Measurements from ENCODE around the gene TNKS1BP1.
A peak's percentile ranks its signal among the peaks of the same experiment; 100 is the strongest.

Gene TNKS1BP1

DNA sequence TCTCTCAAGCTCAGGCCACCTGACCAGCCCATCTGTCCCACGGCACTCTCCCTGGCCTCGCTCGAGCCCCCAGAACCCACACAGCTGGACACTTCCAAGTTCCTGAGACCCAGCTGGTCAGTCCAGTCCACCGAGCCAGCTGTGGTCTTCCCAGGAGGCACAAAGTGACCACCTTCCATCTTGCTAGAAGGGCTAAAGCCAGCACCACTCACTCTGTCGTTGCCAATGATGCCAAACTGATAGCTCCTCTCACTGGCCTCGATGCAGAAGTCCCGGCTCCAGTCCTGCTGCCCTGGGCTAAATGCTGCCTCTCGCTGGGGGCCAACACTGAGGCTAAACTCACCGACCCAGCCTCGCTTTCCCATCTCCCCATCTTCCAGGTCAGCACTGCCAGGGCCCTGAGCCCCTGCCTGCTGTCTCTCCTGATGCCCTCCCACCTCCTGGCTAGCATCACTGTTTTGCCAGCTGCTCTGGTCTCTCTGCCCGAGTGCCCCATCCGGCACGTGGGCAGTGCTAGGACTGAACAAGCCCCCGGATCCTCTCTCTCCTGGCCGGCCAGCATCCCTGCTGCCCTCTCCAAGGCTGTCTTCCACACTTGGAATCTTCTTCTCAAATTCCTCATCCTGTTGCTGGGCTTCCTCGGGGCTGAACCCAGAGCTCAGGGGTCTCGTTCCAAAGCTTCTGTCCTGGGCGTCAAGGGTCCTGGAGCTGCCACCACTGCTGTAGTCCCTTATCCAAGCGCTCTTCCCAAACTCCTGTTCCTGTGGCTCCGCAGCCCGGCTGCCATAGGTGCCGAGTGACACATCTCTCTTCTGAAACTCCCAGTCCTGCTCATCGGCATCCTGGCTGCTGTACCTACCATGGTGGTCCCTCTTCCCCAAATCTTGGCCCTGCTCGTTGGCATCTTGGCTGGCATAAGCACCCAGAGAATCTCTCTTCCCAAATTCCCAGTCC is 15.4 kb downstream of the TNKS1BP1 start:
- no peak for DNase-seq (ENCODE audit: low read depth)

DNA sequence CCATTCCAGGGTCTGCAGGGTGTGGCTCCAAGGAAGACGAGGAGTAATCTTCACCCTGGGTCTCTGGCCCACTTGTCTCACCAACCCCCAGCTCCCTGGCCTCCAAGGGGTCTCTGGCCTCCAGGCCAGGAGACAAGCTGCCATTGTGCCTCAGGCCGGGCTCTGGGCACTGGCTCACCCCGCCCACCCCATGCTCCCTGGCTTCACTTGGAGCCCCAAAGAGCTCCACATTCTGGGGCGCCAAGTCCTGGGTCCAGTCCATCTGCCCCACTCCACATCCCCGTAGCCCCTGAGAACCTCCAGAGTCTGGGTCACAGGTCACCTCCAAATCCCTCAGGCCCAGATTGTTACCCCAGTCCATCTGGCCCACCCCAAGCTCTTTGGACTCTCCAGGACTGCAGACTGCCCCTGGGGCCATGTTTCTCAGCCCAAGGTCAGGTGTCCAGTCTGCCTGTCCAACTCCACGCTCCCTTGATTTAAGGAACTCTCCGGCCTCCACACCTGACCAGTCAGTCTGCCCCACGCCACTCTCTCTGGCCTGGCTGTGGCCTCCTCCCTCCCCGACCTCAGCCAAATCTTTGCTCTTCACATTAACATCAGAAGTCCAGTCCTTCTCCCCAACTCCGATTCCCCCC is 16.2 kb downstream of the TNKS1BP1 start:
- no peak for DNase-seq (ENCODE audit: low read depth)

DNA sequence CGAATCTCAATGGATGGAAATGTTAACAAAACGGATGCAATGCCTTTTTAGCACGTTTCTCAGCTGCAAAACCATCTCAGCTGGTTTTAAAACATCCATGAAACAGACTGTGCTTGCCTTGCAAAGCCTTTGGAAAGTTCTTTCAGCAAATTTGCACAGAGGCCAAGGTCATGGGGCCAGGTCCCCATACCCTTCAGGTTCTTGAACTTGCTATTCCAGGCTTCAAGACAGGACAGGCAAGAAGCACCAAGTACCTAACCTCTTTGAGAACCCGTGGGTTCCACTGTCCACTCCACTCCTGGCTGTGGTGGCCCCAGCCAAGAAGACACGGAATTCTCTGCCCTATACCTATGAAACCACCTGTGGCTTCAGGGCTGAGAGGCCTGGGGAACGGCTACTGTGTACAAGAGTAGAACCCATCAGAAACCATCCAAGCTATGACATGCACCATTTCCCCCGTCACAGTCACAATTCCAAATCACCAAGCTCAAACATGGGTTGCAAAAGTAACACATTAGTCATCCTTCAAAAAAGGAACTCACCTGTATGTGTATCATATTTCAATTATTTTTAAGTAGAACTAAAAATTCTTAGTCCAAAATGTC is 17.0 kb downstream of the TNKS1BP1 start:
- no peak for DNase-seq (ENCODE audit: low read depth)

DNA sequence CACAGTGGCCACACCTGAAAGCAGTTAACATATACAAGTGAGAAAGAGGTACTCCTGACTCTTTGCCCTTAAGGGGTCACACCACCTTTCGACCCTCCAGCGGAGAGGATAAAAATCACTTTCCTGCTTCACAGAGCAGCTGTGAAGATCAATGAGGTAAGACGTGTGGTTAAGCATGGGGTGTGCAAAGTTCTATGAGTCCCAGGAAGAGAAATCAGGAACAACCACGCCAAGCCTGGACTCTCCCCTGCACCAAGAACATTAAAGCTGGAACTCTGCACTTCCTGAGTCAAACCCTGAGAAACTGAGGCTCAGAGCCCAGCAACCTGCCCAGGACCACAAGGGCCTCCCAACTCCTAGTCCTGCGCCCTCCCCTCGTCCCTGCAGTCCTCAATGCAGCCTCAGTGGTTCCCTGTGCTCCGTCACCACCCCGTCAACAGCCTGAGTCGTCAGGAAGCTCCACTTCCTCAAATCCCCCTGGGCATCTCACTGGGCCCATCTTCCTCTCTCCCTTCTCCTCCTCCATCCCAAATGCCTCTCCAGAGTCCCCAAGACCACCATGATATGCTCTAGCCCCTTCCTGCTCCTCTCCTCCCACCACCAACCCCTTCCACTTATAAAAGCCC is 17.7 kb downstream of the TNKS1BP1 start:
- no peak for DNase-seq (ENCODE audit: low read depth)

DNA sequence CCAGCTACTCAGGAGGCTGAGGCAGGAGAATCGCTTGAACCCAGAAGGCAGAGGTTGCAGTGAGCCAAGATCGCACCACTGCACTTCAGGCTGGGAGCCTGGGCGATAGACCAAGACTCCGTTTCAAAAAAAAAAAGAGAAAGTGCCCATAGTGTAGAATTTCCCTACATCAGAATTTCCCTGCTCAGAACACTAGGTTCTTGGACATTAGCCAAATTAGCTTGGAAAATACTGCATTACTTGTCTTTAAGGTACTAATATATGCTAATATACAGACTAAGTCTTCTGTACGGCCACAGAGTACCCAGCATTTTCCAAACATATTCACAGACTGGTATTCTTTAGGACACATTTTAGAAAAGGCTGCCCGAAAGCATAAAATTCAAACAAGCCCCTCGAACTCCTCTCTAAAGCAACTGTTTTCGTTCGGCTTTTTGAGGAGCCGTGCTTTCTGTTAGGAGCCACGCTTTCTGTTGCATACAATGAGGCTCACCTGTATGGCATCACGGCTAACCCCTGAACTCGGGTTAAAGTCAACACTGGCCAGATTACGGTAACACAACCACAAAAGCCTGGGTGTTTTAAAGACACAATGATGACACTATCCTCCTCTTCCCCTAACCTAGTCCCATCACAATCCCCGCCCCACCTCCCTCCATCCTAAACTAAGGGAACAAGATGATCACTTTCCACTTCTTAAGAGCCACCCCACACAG is 18.4 kb downstream of the TNKS1BP1 start:
- DNase-seq (ENCODE audit: low read depth): no peak

DNA sequence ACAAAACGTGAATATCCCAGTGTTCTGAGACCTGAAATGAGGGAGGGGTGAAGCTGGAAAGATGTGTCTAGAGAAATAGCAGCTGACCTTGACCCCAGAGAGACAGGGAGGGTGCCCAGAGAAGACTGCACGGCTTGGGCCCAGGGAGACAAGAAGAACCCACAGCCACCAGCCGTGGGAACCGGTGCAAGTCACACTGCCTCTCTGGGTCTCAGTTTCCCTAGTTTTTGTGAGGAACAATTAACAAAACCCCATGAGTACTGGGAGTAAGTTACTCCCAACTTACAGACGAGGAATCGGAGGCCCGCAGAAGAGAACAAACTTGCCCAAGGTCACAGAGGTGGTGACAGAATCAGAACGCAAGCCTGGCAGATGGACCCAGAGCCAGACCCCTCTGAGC is 19.2 kb downstream of the TNKS1BP1 start:
- DNase-seq (ENCODE audit: low read depth): no peak

DNA sequence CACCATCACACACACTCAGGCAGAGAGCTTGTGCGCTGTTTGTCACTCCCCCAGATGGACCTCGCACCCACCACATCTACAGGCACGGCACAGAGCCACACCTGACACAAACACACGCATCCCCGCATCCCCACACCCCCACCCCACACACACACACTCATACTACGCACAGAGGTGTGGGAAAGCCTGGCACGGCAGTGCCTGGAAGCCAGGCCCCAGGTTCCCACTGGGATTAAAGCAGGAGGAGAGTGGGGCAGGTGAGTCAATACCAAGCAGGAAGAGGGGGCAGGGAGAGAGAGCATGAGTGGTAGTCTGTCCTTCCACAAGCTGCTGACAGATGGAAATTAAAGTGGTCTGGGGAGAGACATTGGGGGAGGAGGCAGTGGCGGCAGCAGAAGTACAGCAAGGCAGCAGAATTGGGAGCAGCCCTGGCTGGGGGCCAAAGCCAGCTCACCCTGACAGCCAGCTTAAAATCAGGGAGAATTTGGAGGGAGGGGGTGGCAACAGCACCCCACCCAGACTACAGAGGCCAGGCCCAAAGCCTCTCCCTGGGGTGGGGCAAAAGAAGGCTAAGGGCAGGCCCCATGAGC is 20.7 kb downstream of the TNKS1BP1 start:
- no peak for DNase-seq (ENCODE audit: low read depth)

DNA sequence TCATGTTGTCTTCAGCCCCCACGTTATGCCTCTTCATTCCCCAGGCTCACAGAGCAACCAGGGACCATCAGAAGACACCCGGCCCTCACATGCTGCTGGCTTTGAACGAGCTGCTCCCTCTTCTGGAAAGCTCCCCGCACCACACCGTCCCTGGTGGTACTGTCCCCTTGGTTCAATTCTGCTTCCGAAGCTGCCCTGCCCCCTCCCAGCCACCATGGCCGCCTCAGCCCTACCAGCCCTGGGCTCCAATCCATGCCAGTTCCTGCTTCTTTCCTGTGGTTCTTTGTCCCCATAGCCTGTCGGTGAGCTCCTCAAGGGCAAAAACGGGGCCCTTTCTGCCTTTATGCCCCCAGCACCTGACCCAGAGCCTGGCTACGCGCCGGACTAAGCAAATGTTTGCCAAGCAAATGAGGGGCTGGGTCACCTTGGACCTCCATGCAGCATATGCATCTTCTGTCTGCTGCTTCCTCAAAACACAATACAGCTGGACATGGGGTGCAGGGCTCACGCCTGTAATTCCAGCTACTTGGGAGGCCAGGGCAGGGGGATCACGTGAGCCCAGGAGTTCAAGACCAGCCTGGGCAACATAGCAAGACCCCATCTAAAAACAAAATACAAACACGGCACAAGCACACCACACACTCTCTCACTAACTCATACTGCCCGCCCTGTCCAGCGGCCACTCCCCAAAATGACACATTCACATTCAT is 21.3 kb downstream of the TNKS1BP1 start:
- no peak for DNase-seq (ENCODE audit: low read depth)

DNA sequence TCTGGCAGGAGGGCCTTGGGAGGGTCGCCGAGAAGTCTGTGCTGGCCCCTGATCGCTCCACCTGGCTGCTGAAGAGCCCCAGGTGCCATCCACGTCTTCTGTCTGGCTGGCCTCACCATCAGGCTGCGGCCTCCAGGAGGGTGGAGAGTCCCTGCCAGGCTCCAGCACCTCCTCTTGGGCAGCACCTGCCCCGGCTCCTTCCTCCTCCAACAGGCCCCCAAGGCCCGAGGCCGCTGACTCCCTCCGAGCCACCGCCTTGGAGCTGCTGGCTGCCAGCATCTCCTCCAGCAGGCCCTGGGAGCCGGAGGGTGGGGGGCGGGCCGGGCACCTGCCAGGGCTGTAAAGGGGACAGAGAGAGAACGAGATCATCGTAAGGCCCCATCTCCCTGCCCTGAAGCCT is 22.3 kb downstream of the TNKS1BP1 start:
- DNase-seq (ENCODE audit: low read depth): no peak

DNA sequence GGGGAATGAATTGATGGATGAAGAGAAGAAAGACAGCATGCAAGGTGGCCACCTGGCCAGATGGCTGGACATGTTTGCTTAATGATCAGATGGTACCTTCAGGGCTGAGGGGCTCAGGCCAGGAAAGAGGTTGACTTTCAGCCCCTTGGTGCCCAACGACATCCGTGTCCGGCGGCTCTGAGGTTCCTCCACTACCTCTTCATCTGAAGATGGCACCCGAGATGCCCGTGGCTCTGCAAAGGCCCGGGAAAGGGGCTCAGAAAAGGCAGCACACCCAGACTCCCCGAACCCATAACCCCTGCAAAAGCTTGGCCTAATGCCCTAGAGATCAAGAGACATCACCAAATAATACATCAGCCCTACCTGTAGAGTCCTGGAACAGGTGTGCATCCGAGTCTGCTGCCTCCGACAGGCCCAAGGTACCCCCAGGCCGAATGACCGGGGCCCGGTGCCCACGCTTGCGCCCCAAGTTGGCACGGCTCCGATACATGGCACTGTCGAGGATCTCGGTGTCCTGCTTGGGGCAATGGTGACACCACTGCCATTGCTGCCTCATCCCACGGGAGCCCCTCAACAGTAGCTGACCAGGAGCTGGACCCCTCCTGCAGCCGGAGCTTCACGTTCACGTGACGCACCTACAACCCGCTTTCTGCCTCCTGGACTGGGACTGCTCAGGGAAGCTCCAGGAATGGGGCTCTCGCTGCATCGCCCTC is 22.9 kb downstream of the TNKS1BP1 start:
- no peak for DNase-seq (ENCODE audit: low read depth)

DNA sequence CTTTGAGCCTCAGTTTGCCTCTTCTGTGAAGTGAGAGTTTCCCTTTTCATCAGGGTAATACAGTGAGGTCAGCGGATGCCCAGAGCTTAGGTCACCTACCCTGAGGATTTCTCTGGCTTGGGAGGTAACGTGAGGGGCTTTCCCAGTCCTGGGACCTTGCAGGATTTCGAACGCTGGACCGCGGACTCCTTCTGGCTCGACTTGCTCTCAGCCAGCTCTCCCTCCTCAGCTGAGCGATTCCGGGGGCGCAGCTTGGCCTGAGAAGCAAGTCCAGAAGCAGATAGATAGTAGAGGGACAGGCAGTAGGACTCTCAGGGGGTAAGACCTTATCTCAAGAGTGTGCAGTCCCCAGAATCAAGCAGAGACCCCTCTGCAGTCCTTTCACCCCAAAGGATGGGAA is 24.0 kb downstream of the TNKS1BP1 start:
- DNase-seq (ENCODE audit: low read depth): no peak

DNA sequence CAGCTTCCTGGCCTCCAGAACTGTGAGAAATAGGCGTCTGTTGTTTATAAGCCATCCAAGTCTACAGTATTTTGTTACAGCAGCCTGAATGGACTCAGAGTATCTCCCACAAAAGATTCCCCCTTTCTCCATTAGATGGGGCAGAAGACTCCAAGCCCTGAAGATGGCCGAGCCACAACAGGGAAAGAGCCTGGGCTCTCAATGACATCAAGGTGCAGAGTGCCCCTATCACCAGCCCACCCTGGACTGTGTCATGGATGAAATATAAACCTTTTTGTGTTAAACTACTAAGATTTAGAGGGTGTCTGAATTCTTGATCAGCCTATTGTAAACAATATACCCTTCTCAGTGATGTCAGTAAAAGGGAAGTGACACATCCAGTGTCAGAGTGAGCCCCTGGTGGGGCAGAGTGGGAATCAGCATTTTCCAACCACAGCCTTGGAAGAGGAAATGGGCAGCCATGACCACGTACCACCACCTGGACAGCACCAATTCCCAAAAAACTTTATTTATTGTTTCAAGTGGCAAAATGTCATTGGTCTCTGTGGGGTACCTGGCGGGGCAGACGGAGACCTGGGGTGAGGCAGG is 25.5 kb downstream of the TNKS1BP1 start:
- no peak for DNase-seq (ENCODE audit: low read depth)

DNA sequence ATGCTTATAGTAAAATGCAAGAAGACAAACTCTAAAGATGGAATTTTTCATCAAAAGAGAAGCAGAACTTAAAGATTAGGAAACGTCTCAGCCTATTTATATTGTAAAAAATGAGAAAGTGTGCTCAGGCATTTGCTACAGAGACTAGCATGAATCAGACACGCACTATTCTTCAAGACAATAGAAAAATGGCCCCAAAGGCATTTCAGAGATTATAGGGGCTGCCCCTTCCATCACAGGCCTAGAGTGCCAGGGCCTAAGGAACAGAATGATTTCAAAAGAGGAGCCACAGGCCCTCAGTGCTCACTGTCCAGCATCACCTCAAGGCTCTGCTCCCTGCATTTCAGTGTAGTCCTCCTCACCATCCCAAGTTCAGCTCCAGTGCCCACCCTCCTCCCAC is 27.5 kb downstream of the TNKS1BP1 start:
- DNase-seq (ENCODE audit: low read depth): no peak

DNA sequence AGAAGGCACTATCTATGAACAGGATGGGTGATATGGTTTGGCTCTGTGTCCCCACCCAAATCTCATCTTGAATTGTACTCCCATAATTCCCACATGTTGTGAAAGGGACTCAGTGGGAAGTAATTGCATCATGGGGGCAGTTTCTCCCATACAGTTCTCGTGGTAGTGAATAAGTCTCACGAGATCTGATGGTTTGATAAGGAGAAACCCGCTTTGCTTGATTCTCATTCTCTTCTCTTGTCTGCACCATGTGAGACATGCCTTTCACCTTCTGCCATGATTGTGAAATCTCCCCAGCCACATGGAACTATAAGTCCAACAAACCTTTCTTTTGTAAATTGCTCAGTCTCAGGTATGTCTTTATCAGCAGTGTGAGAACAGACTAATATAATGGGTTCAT is 28.5 kb downstream of the TNKS1BP1 start:
- DNase-seq (ENCODE audit: low read depth): peak; percentile 36

DNA sequence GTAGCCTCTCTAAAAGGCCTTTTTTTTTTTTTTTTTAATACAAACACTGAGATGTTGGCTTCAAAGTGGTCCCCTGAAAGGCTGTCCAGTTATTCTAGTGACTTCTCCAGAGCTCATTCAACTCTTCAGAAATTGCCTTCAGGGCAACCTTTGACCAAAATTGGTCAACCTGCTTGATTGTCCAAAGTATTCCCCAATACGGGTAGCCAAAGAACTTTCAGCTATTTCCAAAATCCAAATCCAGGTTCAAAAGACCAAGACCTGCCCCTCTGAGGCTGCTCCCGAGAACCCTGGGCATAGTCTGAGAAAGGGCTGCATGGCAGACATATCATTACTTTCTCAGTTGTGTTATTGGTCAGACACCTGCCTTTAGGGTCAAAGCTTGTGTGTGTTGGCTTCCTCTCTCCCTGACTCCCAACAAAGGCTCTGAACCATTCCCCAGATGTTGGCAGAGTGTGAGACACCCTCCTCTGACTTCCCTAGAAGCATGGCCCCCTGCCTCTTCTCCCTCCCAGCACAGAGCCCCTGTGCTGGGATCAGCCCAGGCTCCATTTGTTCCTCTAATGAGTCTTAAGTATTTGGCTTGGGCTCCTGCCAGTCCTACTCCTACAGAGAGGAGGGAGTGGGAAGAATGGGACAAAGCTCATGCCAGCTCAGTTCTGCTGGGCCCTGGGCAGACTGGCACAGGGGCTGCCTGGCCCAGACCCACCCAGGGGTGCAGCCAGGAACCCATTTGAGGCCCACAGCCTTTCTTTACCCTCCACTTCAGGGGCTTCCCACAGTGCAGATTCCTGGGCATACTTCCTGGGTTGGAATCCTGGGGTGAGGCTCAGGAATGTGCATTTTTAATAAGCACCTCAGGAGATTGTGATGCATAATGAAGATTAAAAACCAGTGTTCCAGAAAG is 30.3 kb downstream of the TNKS1BP1 start:
- DNase-seq (ENCODE audit: low read depth): peak; percentile 78

DNA sequence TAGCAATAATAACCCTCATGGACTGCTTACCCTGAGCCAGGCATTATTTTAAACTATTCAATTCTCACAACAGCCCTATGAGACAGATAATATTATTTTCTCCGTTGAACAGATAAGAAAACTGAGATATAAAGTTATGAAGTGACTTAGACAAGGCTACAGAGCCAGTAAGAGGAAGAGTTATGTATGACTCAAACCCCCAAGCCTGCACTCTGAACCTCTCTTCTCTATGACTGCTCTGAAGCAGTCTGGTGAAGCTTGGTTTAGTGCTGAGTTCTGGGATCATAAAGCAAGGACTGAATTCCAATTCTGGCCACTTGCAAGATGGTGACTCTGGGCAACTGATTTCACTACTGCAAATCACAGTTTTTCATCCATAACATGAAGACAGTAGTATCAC is 34.5 kb downstream of the TNKS1BP1 start:
- DNase-seq (ENCODE audit: low read depth): peak; percentile 73

DNA sequence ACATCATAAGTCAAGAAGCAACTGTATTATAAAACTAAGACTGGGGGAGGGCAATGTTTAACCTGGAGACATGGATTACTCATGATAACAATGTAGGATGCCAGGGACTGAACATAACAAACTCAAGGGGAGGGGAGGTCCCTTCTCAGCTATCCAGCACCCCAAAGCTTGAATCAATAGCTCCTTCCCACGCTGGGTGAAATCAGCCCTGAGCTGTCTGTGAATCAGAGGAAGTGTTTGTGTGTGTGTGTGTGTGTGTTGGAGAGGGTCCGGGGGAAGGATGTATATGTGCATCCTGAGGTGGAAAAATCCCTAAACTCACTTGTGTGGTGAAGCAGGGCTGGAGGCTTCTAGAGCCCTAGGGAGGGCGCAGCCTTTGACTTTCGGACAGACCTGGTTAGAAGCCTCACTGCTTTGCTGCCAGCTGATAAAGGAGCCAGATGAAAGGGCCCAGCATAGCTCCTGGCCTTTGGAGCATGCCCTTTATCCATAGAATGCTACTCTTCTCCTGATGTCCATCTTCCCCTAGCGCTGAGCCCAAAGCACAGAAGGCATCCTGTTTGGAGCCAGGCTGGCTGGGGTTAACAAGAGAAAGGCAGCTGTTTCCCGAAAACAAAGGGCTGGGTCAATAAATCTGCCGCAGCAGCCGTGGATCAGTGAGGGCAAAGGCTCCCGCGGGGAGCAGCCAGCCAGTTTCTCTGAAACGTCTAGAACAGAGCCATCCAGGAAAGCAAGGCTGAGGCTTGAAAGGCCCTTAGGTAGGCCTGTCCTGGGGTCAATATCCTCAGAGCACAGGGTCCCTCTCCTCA is 35.8 kb downstream of the TNKS1BP1 start:
- peak; percentile 68 for DNase-seq (ENCODE audit: low read depth)

DNA sequence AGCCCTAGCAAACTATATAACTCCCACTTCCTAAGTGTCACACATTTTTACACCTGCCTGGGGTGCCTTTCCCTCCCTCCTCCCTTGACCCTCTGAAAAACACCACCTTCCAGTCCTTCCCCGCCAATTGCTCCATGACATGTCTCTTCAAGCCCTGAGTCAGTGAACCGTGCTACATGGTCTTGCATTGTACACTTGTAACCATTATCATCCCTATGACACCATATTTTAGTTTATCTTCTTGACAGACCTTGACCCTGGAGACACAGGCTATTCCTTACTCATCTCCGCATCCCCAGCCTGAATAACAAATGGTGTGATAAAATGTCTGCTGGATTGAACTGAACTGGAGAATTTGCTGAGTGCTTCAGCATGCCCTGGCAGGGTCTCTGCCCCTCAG is 36.9 kb downstream of the TNKS1BP1 start:
- no peak for DNase-seq (ENCODE audit: low read depth)
